Activated T-cell treated with anti-CD3 and anti-CD28 coated beads for 48 hours (primary cell): ENCODE measurements around the gene HECTD1.
"Not testable (repeated sequence)": the region's sequence is repeated elsewhere in the genome, so short reads cannot be mapped to it uniquely, and the experiment has no call there.

Experiments used
- DNase-seq: peaks from one replicate; pipeline ENCODE4 v3.0.0-alpha.2; 2020; ENCODE audit warnings: low read depth

The HECTD1 gene

GRCh38 chr14:31142455-31143087 lies 65.0 kb downstream of the HECTD1 start:
- no peak for DNase-seq

DNA sequence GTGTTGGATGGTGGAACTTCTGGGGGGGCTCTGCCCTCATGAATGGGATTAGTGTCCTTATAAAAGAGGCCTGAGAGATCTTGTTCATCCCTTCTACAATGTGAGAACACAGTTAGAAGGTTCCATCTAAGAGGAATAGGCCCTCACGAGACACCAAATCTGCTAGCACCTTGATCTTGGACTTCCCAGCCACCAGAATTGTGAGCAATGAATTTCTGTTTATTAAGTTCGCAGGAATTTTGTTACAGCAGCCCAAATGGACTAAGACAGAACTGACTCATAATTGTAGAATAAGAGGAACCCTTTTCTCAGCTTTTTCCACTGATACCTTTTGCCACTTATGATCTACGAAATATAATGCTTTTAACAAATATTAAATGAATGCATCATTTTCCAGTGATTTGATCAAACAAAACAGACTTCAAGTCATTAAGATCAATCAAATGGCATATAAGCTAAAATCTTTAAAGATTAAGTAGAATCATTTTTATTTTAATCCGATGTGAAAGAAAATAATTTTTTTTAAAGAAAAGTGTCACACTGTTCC lies 68.2 kb downstream of the HECTD1 start:
- DNase-seq = no peak

DNA sequence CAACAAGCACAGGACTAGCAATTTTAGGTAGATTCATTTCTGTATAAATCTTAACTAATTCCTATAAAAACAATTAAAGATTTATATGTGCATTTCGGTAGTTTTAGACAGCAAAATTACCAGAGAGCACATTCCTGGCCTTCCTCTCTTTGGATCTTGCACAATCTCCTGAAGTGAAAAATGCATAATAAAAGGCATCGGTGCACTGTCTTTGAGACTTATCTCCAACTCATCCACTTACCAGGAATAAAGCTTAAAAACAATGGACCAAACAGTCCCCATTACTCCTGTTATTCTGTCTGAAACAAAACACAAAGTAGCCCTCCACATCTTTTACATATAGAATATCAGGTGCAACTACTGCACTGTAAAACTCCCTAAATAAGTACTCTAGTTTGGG lies 69.3 kb downstream of the HECTD1 start:
- DNase-seq = no peak

DNA sequence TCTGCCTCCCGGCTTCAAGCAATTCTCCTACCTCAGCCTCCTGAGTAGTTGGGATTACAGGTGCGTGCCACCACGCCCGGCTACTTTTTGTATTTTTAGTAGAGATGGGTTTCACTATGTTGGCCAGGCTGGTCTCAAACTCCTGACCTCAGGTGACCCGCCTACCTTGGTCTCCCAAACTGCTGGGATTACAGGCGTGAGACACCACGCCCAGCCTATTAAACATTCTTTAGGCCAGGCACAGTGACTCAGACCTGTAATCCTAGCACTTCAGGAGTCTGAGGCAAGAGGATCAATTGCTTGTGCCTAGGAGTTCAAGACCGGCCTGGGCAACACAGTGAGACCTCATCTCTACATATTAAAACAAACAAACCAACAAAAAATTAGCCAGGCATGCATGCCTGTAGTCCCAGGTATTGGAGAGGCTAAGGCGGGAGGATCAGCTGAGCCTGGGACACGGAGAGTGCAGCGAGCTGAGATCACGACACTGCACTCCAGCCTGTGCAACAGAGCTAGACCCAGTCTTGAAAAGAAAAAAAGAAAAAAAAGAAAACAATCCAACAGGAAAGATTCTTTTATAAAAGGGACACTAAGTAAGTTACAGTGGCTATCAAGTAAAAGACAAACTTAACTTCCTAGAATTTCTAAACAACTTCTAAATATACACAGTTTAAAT lies 70.2 kb downstream of the HECTD1 start:
- no peak for DNase-seq

DNA sequence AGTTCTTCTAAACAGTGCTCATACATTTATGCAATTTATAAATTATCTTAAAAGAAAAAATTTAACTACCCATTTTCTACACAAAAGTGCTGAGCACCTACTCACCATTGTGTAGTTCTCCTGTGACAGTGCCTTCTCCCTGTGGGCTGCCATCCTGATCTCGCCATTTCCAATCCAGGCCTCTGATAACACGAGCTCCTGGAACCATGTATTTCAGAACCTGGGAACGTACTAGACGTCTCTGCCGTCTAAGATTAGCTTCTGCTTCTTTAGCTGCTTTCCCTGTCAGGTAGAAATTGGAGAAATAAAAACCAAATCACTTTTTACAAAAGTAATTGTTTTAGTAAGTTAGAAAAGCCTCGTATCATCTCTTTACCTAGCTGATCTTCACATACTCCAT lies 74.5 kb downstream of the HECTD1 start:
- DNase-seq = no peak

- DNase-seq = no peak
Measured at GRCh38 chr14:31128601-31129526, 78.7 kb downstream of the HECTD1 start.

DNA sequence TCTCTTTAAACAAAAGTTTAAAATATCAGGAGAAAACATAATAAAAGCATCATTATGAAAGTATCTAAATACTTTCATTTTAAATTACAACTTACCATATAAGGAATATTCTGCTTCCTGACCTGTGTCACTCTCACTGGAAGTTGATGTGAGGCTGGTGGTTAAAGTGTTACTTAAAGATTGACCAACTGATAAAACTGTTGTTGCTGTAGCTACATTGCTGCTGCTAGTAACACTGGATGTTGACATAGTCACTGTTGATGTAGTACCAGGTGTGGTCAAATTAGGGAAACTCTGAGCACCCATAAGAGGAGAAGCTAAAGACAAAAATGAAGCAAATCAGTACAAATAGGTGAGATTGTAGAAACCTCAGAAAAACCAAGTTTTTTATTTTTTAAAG lies 79.9 kb downstream of the HECTD1 start:
- no peak for DNase-seq

- DNase-seq = no peak
Measured at GRCh38 chr14:31126680-31127079, 80.9 kb downstream of the HECTD1 start.

DNA sequence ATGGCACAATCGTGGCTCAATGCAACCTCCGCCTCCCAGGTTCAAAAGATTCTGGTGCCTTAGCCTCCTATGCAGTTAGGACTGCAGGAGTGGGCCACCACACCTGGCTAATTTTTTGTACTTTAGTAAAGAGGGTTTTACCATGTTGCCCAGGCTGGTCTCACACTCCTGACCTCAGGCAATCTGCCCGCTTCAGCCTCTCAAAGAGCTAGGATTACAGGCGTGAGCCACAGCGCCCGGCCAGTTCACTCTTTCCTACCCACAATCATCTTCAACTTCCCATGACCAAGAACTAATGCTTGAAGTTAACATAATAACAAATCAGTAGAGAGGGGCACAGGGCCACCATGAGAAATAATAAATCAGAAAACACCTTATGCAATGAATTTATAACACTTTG lies 82.4 kb downstream of the HECTD1 start:
- DNase-seq = no peak

DNA sequence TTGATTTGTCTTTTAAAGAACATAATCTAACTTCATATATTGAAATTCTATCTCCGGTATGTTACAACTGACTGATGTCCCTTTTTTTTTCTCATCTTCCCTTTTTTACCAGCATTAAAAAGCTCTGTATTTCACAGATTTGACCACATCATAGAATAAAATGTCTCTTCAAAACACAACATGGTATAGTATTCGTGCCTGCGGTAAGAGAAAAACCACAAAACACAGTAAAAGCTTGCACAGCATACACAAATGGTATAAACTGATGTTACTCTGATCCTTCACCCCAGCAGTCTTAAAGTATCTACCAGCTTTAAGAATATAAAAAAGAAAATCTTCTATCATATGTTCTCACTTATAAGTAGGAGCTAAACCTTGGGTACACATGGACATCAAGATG lies 83.4 kb downstream of the HECTD1 start:
- DNase-seq = no peak

- DNase-seq = no peak
Measured at GRCh38 chr14:31122921-31123320, 84.7 kb downstream of the HECTD1 start.

DNA sequence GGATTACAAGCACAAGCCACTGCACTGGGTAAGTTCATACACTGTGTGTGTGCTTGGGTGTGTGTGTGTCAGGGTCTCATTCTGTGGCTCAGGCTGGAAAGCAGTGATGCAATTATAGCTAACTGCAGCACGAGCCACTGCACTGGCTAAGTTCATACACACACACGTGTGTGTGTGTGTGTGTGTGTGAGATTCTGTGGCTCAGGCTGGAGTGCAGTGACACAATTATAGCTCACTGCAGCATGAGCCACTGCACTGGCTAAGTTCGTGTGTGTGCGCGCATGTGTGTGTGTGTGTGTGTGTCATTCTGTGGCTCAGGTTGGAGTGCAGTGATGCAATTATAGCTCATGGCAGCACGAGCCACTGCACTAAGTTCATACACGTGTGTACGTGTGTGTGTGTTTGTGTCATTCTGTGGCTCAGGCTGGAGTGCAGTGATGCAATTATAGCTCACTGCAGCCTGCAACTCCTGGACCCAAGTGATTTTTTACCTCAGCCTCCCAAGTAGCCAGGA lies 85.4 kb downstream of the HECTD1 start:
- no peak for DNase-seq

DNA sequence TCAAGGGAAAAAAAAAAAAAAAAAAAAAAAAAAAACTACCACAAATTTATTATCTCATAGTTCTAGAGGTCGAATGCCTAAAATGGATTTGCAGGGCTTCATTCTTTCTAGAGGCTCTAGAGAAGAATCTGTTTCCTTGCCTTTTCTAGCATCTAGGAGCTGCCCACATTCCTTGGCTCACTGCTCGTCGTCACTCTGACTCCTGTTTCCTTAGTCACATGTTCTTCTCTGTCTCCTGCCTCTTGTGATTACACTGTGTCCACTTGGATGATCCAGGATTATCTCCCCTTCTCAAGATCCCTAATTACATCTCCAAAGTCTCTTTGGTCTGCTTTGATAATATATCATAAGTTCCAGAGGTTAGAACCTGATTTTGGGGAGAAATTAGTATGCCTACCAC lies 88.7 kb downstream of the HECTD1 start:
- no peak for DNase-seq

- DNase-seq = no peak
Measured at GRCh38 chr14:31113794-31114193, 93.8 kb downstream of the HECTD1 start.

GRCh38 chr14:31110872-31111271 lies 96.7 kb downstream of the HECTD1 start:
- DNase-seq = no peak

DNA sequence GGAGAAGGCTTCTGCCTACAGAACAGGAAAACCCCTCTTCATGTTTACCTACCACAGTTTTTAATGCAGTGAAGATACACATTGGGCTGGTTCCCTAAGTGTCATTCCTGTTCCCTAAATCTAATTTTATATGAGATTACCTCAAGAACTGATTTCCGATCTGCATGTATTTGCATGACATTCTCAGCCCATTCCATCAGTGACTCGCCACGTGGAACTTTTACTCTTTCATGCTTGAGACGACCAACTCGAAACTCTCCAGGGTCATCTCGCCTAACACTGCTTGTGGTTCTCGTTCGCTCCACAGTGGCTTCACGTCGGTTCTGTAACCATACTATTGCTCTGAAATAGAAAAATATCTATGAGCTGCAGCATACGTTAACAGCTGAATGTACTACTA lies 98.3 kb downstream of the HECTD1 start:
- no peak for DNase-seq

DNA sequence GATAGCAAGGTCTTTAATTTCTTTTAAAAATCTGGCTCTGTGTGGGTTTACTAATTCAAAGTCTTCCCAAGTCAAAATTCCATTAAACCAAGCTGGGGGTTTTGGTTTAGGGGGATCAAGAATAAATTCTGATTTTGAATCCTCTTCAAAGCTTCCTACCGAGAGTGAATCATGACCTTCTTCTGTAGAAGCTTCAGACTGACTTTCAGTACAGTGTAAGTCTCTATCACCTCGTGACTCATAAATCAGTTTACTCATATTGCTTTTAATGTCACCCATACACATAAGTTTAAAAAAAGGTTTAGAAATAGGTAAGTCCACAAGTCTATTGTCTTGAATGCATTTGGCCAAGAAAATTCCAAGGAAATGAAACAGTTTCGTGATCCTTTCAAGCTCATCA lies 100.8 kb downstream of the HECTD1 start:
- no peak for DNase-seq

- DNase-seq = no peak
Measured at GRCh38 chr14:31097081-31097480, 110.5 kb downstream of the HECTD1 start.

- DNase-seq = no peak
Measured at GRCh38 chr14:31096255-31096654, 111.3 kb downstream of the HECTD1 start.

DNA sequence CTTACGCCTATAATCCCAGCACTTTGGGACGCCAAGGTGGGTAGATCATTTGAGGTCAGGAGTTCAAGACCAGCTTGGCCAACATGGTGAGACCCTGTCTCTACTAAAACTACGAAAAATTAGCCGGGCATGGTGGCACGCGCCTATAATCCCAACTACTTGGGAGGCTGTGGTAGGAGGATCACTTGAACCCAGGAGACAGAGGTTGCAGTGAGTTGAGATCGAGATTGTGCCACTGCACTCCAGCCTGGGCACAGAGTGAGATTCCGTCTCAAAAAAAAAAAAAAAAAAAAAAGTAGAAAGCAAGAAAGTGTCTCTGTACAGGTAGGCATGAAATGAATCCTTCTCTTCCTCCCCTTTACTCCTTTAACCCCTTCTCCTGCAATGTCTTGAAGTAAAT lies 111.8 kb downstream of the HECTD1 start:
- DNase-seq = not testable (repeated sequence)

- DNase-seq = not testable (repeated sequence)
Measured at GRCh38 chr14:31093884-31094839, 113.4 kb downstream of the HECTD1 start.
